ENCODE data around the gene LIMCH1. TPM values are rescaled to one million over a fixed set of nuclear protein-coding genes. Genes with fewer than 3 reads are reported as not detected.
A peak's percentile ranks its signal among the peaks of the same experiment; 100 is the strongest.

Gene LIMCH1
- total RNA-seq, 1 donor: 9.0 TPM

- DNase-seq (ENCODE audit: insufficient read length, low spot score, missing footprints): no peak
- Histone ChIP-seq H3K79me2 (ENCODE audit: insufficient read depth, low read length) (no peaks in the 10 kb centered on the region), H3K27me3 (ENCODE audit: insufficient read depth, low read length) (no peaks in the 10 kb centered on the region), H3K4me1 (ENCODE audit: insufficient read depth, low read length) (peaks cover 5% of the 10 kb centered on the region), H3K4me3 (ENCODE audit: insufficient read depth, low read length) (no peak overlapping the region), H3K9me3 (ENCODE audit: low read depth, low read length) (no peaks in the 10 kb centered on the region), H3K36me3 (ENCODE audit: insufficient read depth, low read length) (no peaks in the 10 kb centered on the region), H3K27ac (ENCODE audit: low read depth, low read length) (no peak overlapping the region), H4K20me1 (ENCODE audit: insufficient read depth, low read length) (no peaks in the 10 kb centered on the region), H2AFZ (ENCODE audit: low read length) (no peak overlapping the region), H3K4me2 (ENCODE audit: insufficient read depth, low read length) (no peak overlapping the region)
- TF ChIP-seq CTCF (IDR thresholded peaks at IDR 0.05; ENCODE audit: extremely low read depth, low read depth, low read length): no peak
These were observed 3.6 kb upstream of the LIMCH1 start for GRCh38 chr4:41534404-41534803.

GRCh38 chr4:41535911-41536371 is 2.0 kb upstream of the LIMCH1 start:
- no peak overlapping the region for H3K27ac ChIP-seq (ENCODE audit: low read depth, low read length)
- H3K27me3 ChIP-seq (ENCODE audit: insufficient read depth, low read length): no peaks in the 10 kb centered on the region
- no peak for DNase-seq (ENCODE audit: insufficient read length, low spot score, missing footprints)
- no peak overlapping the region for H3K4me3 ChIP-seq (ENCODE audit: insufficient read depth, low read length)
- H3K4me2 ChIP-seq (ENCODE audit: insufficient read depth, low read length): no peak overlapping the region
- H3K36me3 ChIP-seq (ENCODE audit: insufficient read depth, low read length): no peaks in the 10 kb centered on the region
- TF ChIP-seq CTCF (IDR thresholded peaks at IDR 0.05; ENCODE audit: extremely low read depth, low read depth, low read length): no peak
- no peak overlapping the region for H2AFZ ChIP-seq (ENCODE audit: low read length)
- H4K20me1 ChIP-seq (ENCODE audit: insufficient read depth, low read length): no peaks in the 10 kb centered on the region
- H3K79me2 ChIP-seq (ENCODE audit: insufficient read depth, low read length): no peaks in the 10 kb centered on the region
- H3K9me3 ChIP-seq (ENCODE audit: low read depth, low read length): no peaks in the 10 kb centered on the region
- H3K4me1 ChIP-seq (ENCODE audit: insufficient read depth, low read length): peaks cover 6% of the 10 kb centered on the region

- H3K27ac ChIP-seq (ENCODE audit: low read depth, low read length): no peak overlapping the region
- no peaks in the 10 kb centered on the region for H3K36me3 ChIP-seq (ENCODE audit: insufficient read depth, low read length)
- H3K4me1 ChIP-seq (ENCODE audit: insufficient read depth, low read length): peaks cover 6% of the 10 kb centered on the region
- no peaks in the 10 kb centered on the region for H3K79me2 ChIP-seq (ENCODE audit: insufficient read depth, low read length)
- H3K4me3 ChIP-seq (ENCODE audit: insufficient read depth, low read length): no peak overlapping the region
- no peaks in the 10 kb centered on the region for H4K20me1 ChIP-seq (ENCODE audit: insufficient read depth, low read length)
- no peak overlapping the region for H3K4me2 ChIP-seq (ENCODE audit: insufficient read depth, low read length)
- no peak for DNase-seq (ENCODE audit: insufficient read length, low spot score, missing footprints)
- H2AFZ ChIP-seq (ENCODE audit: low read length): no peak overlapping the region
- TF ChIP-seq CTCF (IDR thresholded peaks at IDR 0.05; ENCODE audit: extremely low read depth, low read depth, low read length): no peak
- H3K27me3 ChIP-seq (ENCODE audit: insufficient read depth, low read length): no peaks in the 10 kb centered on the region
- no peaks in the 10 kb centered on the region for H3K9me3 ChIP-seq (ENCODE audit: low read depth, low read length)
These were observed 566 bp upstream of the LIMCH1 start for GRCh38 chr4:41537292-41537890.

DNA sequence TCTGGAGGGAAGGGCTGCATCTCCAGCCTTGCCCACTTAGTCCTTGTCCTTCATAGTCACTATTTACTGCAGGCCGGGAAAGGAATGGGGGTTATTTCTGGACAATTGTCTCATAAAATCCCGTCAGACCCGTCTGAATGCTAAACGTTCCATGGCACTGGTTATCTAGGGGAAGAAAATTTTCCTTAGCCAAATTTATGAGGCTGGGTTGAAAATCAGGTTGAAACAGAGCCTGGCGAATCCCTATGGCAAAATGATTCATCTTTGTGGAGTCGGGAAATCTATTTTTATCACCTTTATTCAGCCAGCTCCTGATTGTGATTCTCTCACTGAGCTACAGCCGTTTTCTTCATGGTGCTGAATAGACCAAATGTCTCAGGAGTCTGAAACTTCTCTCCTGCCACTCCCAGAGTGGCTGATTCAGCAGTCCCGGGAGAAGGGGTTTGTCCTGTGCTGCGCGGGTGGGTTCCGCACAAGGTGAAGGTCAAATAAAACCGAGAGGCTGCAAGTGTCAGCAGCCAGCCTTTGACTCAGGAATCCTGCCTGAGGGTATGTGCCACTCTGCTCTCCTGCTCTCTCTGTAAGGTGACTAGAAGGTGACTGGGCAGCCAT is 1.0 kb downstream of the LIMCH1 start:
- H3K4me3 ChIP-seq (ENCODE audit: insufficient read depth, low read length): no peak overlapping the region

More for the DNA sequence above, 1.0 kb downstream of the LIMCH1 start:
- Histone ChIP-seq H3K36me3 (ENCODE audit: insufficient read depth, low read length) (no peaks in the 10 kb centered on the region), H3K4me2 (ENCODE audit: insufficient read depth, low read length) (peak overlapping the region; percentile 29), H2AFZ (ENCODE audit: low read length) (no peak overlapping the region), H3K4me1 (ENCODE audit: insufficient read depth, low read length) (peaks cover 6% of the 10 kb centered on the region), H3K27ac (ENCODE audit: low read depth, low read length) (peak overlapping the region; percentile 34), H3K79me2 (ENCODE audit: insufficient read depth, low read length) (no peaks in the 10 kb centered on the region), H3K9me3 (ENCODE audit: low read depth, low read length) (no peaks in the 10 kb centered on the region), H3K27me3 (ENCODE audit: insufficient read depth, low read length) (no peaks in the 10 kb centered on the region), H4K20me1 (ENCODE audit: insufficient read depth, low read length) (no peaks in the 10 kb centered on the region)
- no peak for TF ChIP-seq CTCF (IDR thresholded peaks at IDR 0.05; ENCODE audit: extremely low read depth, low read depth, low read length)
- DNase-seq (ENCODE audit: insufficient read length, low spot score, missing footprints): no peak

Measured in osteoblast (primary cell).